ENCODE measurements around the gene AVEN. TPM values are rescaled to one million over a fixed set of nuclear protein-coding genes. Genes with fewer than 3 reads are reported as not detected.

Gene AVEN
- total and polyA plus RNA-seq, 12 donors, result 10.2 to 33.9 (median 20.0) TPM

DNA sequence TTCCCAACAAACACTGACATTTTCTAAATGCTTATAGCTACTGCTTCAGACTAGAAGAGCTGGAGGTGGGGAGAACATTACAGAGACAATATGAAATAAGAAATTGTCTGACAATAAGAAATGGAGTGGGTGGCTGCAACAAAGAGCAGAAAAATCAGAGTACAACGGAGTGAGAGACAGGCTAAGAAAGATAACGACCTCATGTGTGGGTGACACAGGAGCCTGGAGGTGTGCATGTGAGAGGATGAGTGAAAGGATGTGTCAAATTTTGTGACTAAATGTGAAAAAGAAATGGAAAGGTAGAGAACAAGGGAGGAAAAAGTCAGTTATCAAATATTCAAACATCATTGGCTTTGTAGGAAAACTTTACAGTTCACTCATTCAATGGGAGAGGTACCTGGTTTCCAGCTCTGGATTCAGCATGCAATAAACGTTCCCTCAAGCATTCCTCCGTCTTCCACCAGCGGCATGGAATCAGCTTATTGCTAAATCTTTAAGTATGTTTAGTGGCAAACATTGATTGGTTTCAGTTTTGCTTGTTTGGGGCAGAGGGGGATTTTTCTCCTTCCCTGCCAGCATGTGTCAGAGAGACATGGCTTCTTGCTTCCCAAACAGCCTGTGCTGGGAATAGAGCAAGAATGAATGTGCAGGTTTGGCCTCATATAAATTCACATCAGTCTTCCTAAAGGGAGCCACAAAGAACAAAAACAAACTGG lies 174.5 kb downstream of the AVEN start:
- Histone ChIP-seq H3K9me3 (no peaks in the 10 kb centered on the region), H3K36me3 (peaks cover 0 to 50% (median 3%) of the 10 kb centered on the region in 9 donors), H3K27ac (no peak overlapping the region), H3K4me3 (no peak overlapping the region), H3K4me1 (peaks cover 0 to 8% (median 0%) of the 10 kb centered on the region in 9 donors), H3K27me3 (no peaks in the 10 kb centered on the region)
- DNase-seq (no peak), ATAC-seq (no peak)
- TF ChIP-seq, protein P1, sequence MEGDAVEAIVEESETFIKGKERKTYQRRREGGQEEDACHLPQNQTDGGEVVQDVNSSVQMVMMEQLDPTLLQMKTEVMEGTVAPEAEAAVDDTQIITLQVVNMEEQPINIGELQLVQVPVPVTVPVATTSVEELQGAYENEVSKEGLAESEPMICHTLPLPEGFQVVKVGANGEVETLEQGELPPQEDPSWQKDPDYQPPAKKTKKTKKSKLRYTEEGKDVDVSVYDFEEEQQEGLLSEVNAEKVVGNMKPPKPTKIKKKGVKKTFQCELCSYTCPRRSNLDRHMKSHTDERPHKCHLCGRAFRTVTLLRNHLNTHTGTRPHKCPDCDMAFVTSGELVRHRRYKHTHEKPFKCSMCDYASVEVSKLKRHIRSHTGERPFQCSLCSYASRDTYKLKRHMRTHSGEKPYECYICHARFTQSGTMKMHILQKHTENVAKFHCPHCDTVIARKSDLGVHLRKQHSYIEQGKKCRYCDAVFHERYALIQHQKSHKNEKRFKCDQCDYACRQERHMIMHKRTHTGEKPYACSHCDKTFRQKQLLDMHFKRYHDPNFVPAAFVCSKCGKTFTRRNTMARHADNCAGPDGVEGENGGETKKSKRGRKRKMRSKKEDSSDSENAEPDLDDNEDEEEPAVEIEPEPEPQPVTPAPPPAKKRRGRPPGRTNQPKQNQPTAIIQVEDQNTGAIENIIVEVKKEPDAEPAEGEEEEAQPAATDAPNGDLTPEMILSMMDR (IDR thresholded peaks at IDR 0.05), result no peak
- 91 to 93% methylated on average over 5 of the region's 5 CpGs for WGBS, 2 donors
- intact Hi-C loops (cut with DNase I), result no loop called here

DNA sequence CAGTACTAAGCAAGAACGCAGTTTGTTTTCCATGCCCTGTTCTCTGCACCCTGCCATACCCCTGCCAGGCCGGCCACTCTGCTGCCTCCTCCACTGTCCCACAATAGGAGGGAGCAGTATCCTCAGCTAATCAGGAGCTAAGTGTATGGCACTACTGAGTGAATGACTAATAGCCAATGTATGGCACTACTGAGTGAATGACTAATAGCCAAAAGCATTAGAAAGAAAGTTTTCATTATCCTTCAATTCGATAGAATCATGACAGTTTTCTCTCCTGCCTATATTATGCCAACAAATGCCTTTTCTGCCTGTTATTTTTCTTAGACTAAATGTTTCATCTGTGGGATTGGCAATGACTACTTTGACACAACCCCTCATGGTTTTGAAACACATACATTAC lies 178.2 kb downstream of the AVEN start:
- 94 to 96% methylated on average over 3 of the region's 3 CpGs for WGBS, 2 donors
- ATAC-seq, result no peak
- DNase-seq, result no peak
- no peak overlapping the region for H3K4me3 ChIP-seq
- no peak overlapping the region for H3K27ac ChIP-seq
- H3K36me3 ChIP-seq, result peaks cover 0 to 39% (median 0%) of the 10 kb centered on the region in 9 donors
- TF ChIP-seq, protein P1 (IDR thresholded peaks at IDR 0.05), result no peak
- H3K27me3 ChIP-seq, result no peaks in the 10 kb centered on the region
- H3K4me1 ChIP-seq, result peaks cover 0 to 6% (median 0%) of the 10 kb centered on the region in 9 donors
- intact Hi-C loops (cut with DNase I), result no loop called here
- H3K9me3 ChIP-seq, result no peaks in the 10 kb centered on the region

DNA sequence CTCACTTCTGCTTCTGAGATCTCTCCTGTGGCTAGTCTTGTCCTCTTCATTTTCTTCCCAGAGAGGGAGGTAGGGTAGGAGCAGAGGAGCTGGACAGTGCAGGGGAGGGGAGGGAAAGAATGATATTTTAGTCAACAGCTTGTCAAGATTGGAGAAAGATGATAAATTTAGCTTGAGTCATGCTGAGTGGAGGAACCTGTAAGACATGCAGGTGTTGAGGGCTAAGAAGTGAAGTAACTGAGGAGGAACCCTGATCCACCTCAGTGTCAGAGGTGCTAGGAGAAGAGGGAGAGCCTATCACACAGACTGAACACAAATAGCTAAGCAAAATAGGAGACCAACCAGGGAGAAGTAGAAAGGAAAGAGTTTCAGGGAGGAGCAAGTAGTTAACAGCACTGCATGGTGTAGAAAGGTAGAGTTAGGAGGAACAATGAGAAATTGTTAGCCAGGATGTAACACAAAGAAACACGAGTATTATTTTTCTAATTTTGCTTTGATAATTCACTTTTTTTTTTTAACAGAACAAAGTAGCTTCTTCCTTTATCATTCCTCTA lies 178.9 kb downstream of the AVEN start:
- H3K4me1 ChIP-seq, result no peaks in the 10 kb centered on the region
- 72 to 76% methylated on average over 1 of the region's 1 CpG for WGBS, 2 donors
- TF ChIP-seq, protein P1 (IDR thresholded peaks at IDR 0.05), result no peak

DNA sequence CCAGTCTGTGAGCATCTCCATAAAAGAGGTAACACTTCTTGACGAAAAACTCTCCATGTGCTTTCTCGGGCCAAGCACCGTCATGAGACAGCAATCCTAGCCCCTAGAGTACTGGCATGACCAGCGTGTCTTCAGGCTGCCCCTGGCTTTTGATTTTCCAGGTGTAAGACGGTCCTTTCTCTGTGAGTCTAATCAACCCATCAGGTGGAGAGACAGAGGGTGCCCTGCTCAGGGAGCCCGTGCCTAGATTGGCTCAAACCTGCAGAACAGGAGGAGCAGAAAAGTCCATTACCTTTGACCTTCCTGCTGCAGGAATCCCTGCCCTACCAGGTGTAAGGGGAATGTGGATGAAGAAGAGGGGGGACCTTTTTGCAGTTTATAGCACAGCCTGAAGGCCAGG lies 180.2 kb downstream of the AVEN start:
- ATAC-seq, result no peak
- H3K27me3 ChIP-seq, result no peaks in the 10 kb centered on the region
- DNase-seq, result no peak
- no peaks in the 10 kb centered on the region for H3K4me1 ChIP-seq
- intact Hi-C loops (cut with DNase I), result no loop called here
- H3K36me3 ChIP-seq, result peaks cover 0 to 24% (median 0%) of the 10 kb centered on the region in 9 donors
- H3K4me3 ChIP-seq, result no peak overlapping the region
- no peak overlapping the region for H3K27ac ChIP-seq
- TF ChIP-seq, protein P1 (IDR thresholded peaks at IDR 0.05), result no peak
- WGBS, 2 donors, result 96% methylated on average over 6 of the region's 6 CpGs
- H3K9me3 ChIP-seq, result no peaks in the 10 kb centered on the region

More for the DNA sequence above, 178.9 kb downstream of the AVEN start:
- Histone ChIP-seq H3K27me3 (no peaks in the 10 kb centered on the region), H3K9me3 (no peaks in the 10 kb centered on the region), H3K4me3 (no peak overlapping the region), H3K36me3 (peaks cover 0 to 33% (median 0%) of the 10 kb centered on the region in 9 donors), H3K27ac (no peak overlapping the region)
- ATAC-seq (no peak), DNase-seq (no peak)
- intact Hi-C loops (cut with DNase I), result no loop called here
